Activated CD4-positive, alpha-beta T cell treated with anti-CD3 and anti-CD28 coated beads for 36 hours (primary cell): ENCODE results near the gene C1orf50. TPM values are rescaled to one million over a fixed set of nuclear protein-coding genes. Genes with fewer than 3 reads are reported as not detected.

Source experiments
- ATAC-seq: fragments of 200-7000 bp; cut with Tn5 transposase; one replicate; pipeline ENCODE4 v1.10.0; 2021; ENCODE audit warnings: mild to moderate bottlenecking, moderate library complexity
- CTCF ChIA-PET: fragments of 350-600 bp; sonication (Branson Sonifier 250); formaldehyde crosslinking; loops from one replicate; lab custom pipeline; 2021; ENCODE audit warnings: antibody characterized with exemption; lab: Charles Lee
- POLR2A ChIA-PET: fragments of 350-600 bp; sonication (Branson Sonifier 250); formaldehyde crosslinking; loops from one replicate; lab custom pipeline; 2021; ENCODE audit warnings: antibody characterized with exemption, inconsistent platforms; lab: Charles Lee
- DNase-seq: peaks from one replicate; pipeline ENCODE4 v3.0.0-alpha.2; 2020
- H3K27ac Mint-ChIP-seq: one replicate; pipeline ENCODE4 v1.8.0; 2021; ENCODE audit warnings: mixed read lengths
- H3K27me3 Mint-ChIP-seq: one replicate; pipeline ENCODE4 v1.8.0; 2021; ENCODE audit warnings: mixed read lengths
- H3K36me3 Mint-ChIP-seq: one replicate; pipeline ENCODE4 v1.8.0; 2021; ENCODE audit warnings: low read depth, mixed read lengths
- H3K4me1 Mint-ChIP-seq: one replicate; pipeline ENCODE4 v1.8.0; 2021; ENCODE audit warnings: mixed read lengths
- H3K4me3 Mint-ChIP-seq: one replicate; pipeline ENCODE4 v1.8.0; 2021; ENCODE audit warnings: mild to moderate bottlenecking, moderate library complexity, mixed read lengths
- H3K9me3 Mint-ChIP-seq: one replicate; pipeline ENCODE4 v1.8.0; 2021; ENCODE audit warnings: low read depth, mixed read lengths
- intact Hi-C, 2 experiments: fragments of 100-400 bp; cut with DNase I in 1 of 2; cut with micrococcal nuclease in 1 of 2; formaldehyde crosslinking; loops; one replicate each; pipeline versions ENCODE4 v1.14.2 to v1.15.1; 2022 to 2024; cut with DNase I, micrococcal nuclease
- total RNA-seq, 2 experiments: library from RNA; stranded (reverse); gene quantifications; one replicate each; pipeline ENCODE4 v1.2.3, GENCODE V29; 2021

Gene C1orf50
- total RNA-seq, 2 experiments from 2014 or later: 4.0 to 8.0 TPM

GRCh38 chr1:42777852-42778251 is 10.8 kb downstream of the C1orf50 start:
- H3K36me3 Mint-ChIP-seq: peaks cover 53% of the 10 kb centered on the region
- intact Hi-C loops: loop anchor here (1.0 to 2.0 kb wide), 3 partner anchors 135 to 295 kb away; no protein-coding TSS in a partner anchor
- ATAC-seq (peak; percentile 79), DNase-seq (peak; percentile 55)
- H3K27ac Mint-ChIP-seq: no peak overlapping the region
- H3K27me3 Mint-ChIP-seq: no peaks in the 10 kb centered on the region
- peaks cover 14% of the 10 kb centered on the region for H3K4me1 Mint-ChIP-seq
- H3K9me3 Mint-ChIP-seq: no peaks in the 10 kb centered on the region
- no peak overlapping the region for H3K4me3 Mint-ChIP-seq
- CTCF ChIA-PET: interaction anchor here (0.6 to 3.6 kb wide), 11 partner anchors 8 to 295 kb away, joined by 3 to 31 read pairs (median 5); partner anchors contain the start of genes C1orf50, P3H1 and ZNF691
- POLR2A ChIA-PET: interaction anchor here (0.6 to 1.5 kb wide), 4 partner anchors 13 to 184 kb away, joined by 3 to 6 read pairs (median 4); no protein-coding TSS in a partner anchor

DNA sequence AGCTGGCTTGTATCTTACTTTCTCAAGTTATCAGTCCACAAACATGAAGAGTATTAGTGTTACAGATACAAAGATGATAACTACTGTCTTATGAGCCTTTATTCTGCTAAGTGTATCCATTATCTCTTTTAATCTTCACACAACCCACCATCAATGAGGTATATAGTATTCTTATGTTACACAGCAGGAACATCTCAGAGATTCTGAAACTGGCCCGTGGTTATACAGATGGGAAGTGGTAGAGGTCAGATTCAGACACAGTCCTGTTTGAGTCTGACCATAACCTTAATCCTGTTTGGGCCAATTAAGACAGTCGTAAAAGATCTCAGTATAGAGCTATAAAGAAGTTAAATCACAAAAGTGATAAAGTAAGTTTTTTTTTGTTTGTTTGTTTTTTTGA is 12.7 kb downstream of the C1orf50 start:
- Mint-ChIP-seq H3K9me3 (no peaks in the 10 kb centered on the region), H3K4me1 (peaks cover 8% of the 10 kb centered on the region), H3K36me3 (peaks cover 51% of the 10 kb centered on the region), H3K27me3 (no peaks in the 10 kb centered on the region), H3K27ac (peak overlapping the region; percentile 55), H3K4me3 (no peak overlapping the region)
- ChIA-PET POLR2A (no interaction called here), CTCF (interaction anchor here (0.6 to 3.6 kb wide), 6 partner anchors 10 to 736 kb away, joined by 3 to 31 read pairs (median 4); partner anchors contain the start of gene ZNF691)
- DNase-seq: no peak
- intact Hi-C loops: loop anchor here in 1 of 2 experiments (2.0 kb wide), 1 partner anchor 293 kb away; no protein-coding TSS in a partner anchor
- no peak for ATAC-seq

GRCh38 chr1:42780176-42780575 is 13.1 kb downstream of the C1orf50 start:
- Mint-ChIP-seq H3K27ac (no peak overlapping the region), H3K36me3 (peaks cover 47% of the 10 kb centered on the region), H3K4me1 (peaks cover 4% of the 10 kb centered on the region), H3K9me3 (no peaks in the 10 kb centered on the region), H3K27me3 (no peaks in the 10 kb centered on the region), H3K4me3 (no peak overlapping the region)
- ATAC-seq (no peak), DNase-seq (no peak)
- ChIA-PET CTCF (interaction anchor here (0.6 to 3.6 kb wide), 5 partner anchors 11 to 293 kb away, joined by 3 to 31 read pairs (median 4); partner anchors contain the start of gene ZNF691), POLR2A (no interaction called here)
- intact Hi-C loops: no loop called here

DNA sequence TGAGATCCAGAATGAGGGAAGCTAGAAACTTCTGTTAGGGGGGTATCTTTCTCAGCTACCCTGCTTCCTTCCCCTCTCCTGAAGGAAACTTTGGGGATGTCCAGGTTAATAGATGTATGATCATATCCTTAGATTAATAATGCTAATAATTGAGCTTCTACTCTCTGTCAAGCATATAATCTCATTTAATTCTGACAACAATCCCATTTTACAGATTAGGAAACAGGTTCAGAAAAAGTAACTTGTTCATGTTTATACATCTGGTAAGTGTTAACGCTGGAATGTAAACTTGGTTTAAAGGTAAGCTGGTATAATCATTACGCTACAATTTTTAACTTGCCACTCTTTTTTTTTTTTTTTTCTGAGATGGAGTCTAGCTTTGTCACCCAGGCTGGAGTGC is 16.0 kb downstream of the C1orf50 start:
- no peaks in the 10 kb centered on the region for H3K27me3 Mint-ChIP-seq
- H3K9me3 Mint-ChIP-seq: no peaks in the 10 kb centered on the region
- POLR2A ChIA-PET: no interaction called here
- DNase-seq (no peak), ATAC-seq (no peak)
- peaks cover 27% of the 10 kb centered on the region for H3K36me3 Mint-ChIP-seq
- H3K4me1 Mint-ChIP-seq: peaks cover 12% of the 10 kb centered on the region
- CTCF ChIA-PET: interaction anchor here (0.5 to 2.1 kb wide), 5 partner anchors 12 to 290 kb away, joined by 3 to 9 read pairs (median 5); partner anchors contain the start of genes C1orf50 and P3H1
- no peak overlapping the region for H3K4me3 Mint-ChIP-seq
- no peak overlapping the region for H3K27ac Mint-ChIP-seq
- intact Hi-C loops: no loop called here

DNA sequence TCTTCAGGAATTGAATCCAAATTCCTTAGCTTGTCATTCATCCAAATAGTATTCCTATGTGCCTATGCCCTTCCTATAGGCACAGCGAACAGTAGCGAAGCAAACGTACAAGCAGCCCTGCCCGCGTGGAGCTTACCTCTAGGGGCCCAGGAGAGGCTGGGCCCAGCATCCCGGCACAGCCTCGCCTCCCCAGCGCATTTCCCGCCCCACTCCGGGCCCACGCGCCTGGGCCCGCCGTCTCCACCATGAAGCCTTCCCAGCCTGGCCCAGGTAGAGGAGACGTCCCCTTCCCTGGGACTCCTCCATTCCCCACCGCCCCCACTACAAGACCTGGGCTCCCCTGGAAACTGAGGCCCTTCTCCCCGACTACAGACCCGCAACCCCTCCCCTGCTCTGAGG is 17.5 kb downstream of the C1orf50 start:
- peaks cover 10% of the 10 kb centered on the region for H3K4me1 Mint-ChIP-seq
- no peak overlapping the region for H3K4me3 Mint-ChIP-seq
- POLR2A ChIA-PET: interaction anchor here (0.7 kb wide), 1 partner anchor 62 kb away, joined by 4 read pairs; the partner anchor contains the start of gene ZNF691
- H3K9me3 Mint-ChIP-seq: no peaks in the 10 kb centered on the region
- peaks cover 21% of the 10 kb centered on the region for H3K36me3 Mint-ChIP-seq
- CTCF ChIA-PET: interaction anchor here (0.5 to 2.1 kb wide), 4 partner anchors 11 to 289 kb away, joined by 3 to 9 read pairs (median 4); partner anchors contain the start of genes C1orf50 and P3H1
- intact Hi-C loops: no loop called here
- DNase-seq (no peak), ATAC-seq (no peak)
- no peaks in the 10 kb centered on the region for H3K27me3 Mint-ChIP-seq
- no peak overlapping the region for H3K27ac Mint-ChIP-seq

- CTCF ChIA-PET: interaction anchor here (1.2 to 2.1 kb wide), 2 partner anchors 12 to 288 kb away, joined by 3 to 9 read pairs; no protein-coding TSS in a partner anchor
- peak; percentile 94 for ATAC-seq
- peak; percentile 75 for DNase-seq
- Mint-ChIP-seq H3K4me3 (peak within 1 kb of the TSS; percentile 48), H3K36me3 (peaks cover 21% of the 10 kb centered on the region), H3K27ac (peak within 1 kb of the TSS; percentile 78), H3K4me1 (peaks cover 10% of the 10 kb centered on the region), H3K9me3 (no peaks in the 10 kb centered on the region), H3K27me3 (no peaks in the 10 kb centered on the region)
- POLR2A ChIA-PET: interaction anchor here (0.7 kb wide), 1 partner anchor 61 kb away, joined by 4 read pairs; the partner anchor contains the start of gene ZNF691
- intact Hi-C loops: no loop called here
Measured at GRCh38 chr1:42784946-42785693, 18.1 kb downstream of the C1orf50 start, which contains the start of gene TMEM269. Gene TMEM269, plus strand, starts transcription at chr1:42784991. Its CDS starts 4,903 bp downstream, at chr1:42789894.

- H3K4me3 Mint-ChIP-seq: no peak overlapping the region
- POLR2A ChIA-PET: no interaction called here
Measured at GRCh38 chr1:42786097-42786496, 19.0 kb downstream of the C1orf50 start.

DNA sequence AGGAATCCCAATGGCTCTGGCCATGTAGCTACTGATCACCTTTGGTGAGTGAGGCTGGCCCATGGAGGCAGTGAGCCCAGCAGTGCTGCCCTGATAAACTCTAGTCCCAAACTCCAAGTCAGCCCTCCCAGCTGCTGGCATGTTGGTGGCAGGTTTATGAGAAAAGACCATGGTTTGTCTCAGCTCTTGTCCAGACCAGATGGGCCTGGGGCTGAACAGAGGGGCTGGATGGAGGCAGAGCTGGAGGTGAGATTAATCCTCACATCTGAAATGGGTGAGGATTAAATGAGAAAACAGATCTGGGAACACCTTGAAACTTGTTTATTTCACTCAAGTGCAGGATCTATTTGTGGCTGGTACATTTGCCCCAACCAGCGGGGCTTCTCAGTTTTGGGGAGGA is 21.0 kb downstream of the C1orf50 start:
- H3K27me3 Mint-ChIP-seq: no peaks in the 10 kb centered on the region
- intact Hi-C loops: no loop called here
- CTCF ChIA-PET: no interaction called here
- H3K9me3 Mint-ChIP-seq: no peaks in the 10 kb centered on the region
- H3K36me3 Mint-ChIP-seq: peaks cover 7% of the 10 kb centered on the region
- no peak for ATAC-seq
- POLR2A ChIA-PET: no interaction called here
- no peak overlapping the region for H3K4me3 Mint-ChIP-seq
- DNase-seq: no peak
- peaks cover 10% of the 10 kb centered on the region for H3K4me1 Mint-ChIP-seq
- H3K27ac Mint-ChIP-seq: no peak overlapping the region

More at GRCh38 chr1:42786097-42786496, 19.0 kb downstream of the C1orf50 start:
- H3K9me3 Mint-ChIP-seq: no peaks in the 10 kb centered on the region
- peaks cover 15% of the 10 kb centered on the region for H3K36me3 Mint-ChIP-seq
- ATAC-seq (no peak), DNase-seq (no peak)
- intact Hi-C loops: no loop called here
- peaks cover 10% of the 10 kb centered on the region for H3K4me1 Mint-ChIP-seq
- CTCF ChIA-PET: no interaction called here
- no peaks in the 10 kb centered on the region for H3K27me3 Mint-ChIP-seq
- peak overlapping the region; percentile 7 for H3K27ac Mint-ChIP-seq

- intact Hi-C loops: no loop called here
- POLR2A ChIA-PET: no interaction called here
- Mint-ChIP-seq H3K36me3 (no peaks in the 10 kb centered on the region), H3K4me1 (no peaks in the 10 kb centered on the region), H3K4me3 (no peak overlapping the region), H3K9me3 (no peaks in the 10 kb centered on the region), H3K27ac (no peak overlapping the region), H3K27me3 (no peaks in the 10 kb centered on the region)
- CTCF ChIA-PET: no interaction called here
- ATAC-seq: no peak
- DNase-seq: no peak
Measured at GRCh38 chr1:42793824-42794223, 26.8 kb downstream of the C1orf50 start.

- Mint-ChIP-seq H3K4me3 (no peak overlapping the region), H3K27ac (no peak overlapping the region), H3K4me1 (no peaks in the 10 kb centered on the region), H3K27me3 (no peaks in the 10 kb centered on the region), H3K9me3 (no peaks in the 10 kb centered on the region), H3K36me3 (no peaks in the 10 kb centered on the region)
- DNase-seq: no peak
- POLR2A ChIA-PET: no interaction called here
- CTCF ChIA-PET: no interaction called here
- intact Hi-C loops: no loop called here
- ATAC-seq: no peak
Measured at GRCh38 chr1:42797414-42797813, 30.4 kb downstream of the C1orf50 start.

- no peaks in the 10 kb centered on the region for H3K9me3 Mint-ChIP-seq
- H3K36me3 Mint-ChIP-seq: no peaks in the 10 kb centered on the region
- intact Hi-C loops: no loop called here
- H3K4me3 Mint-ChIP-seq: no peak overlapping the region
- no peaks in the 10 kb centered on the region for H3K4me1 Mint-ChIP-seq
- no peak for ATAC-seq
- POLR2A ChIA-PET: no interaction called here
- H3K27ac Mint-ChIP-seq: no peak overlapping the region
- CTCF ChIA-PET: interaction anchor here (1.3 kb wide), 1 partner anchor 276 kb away, joined by 3 read pairs; no protein-coding TSS in a partner anchor
- no peaks in the 10 kb centered on the region for H3K27me3 Mint-ChIP-seq
- DNase-seq: no peak
Measured at GRCh38 chr1:42797979-42798378, 30.9 kb downstream of the C1orf50 start.
